ENCODE data around the gene KBTBD4. TPM values are rescaled to one million over a fixed set of nuclear protein-coding genes. Genes with fewer than 3 reads are reported as not detected.
"Not testable (repeated sequence)": the region's sequence is repeated elsewhere in the genome, so short reads cannot be mapped to it uniquely, and the experiment has no call there.

Gene KBTBD4
- total RNA-seq, 6 experiments from 2014 or later = 6.5 to 9.2 (median 7.3) TPM

DNA sequence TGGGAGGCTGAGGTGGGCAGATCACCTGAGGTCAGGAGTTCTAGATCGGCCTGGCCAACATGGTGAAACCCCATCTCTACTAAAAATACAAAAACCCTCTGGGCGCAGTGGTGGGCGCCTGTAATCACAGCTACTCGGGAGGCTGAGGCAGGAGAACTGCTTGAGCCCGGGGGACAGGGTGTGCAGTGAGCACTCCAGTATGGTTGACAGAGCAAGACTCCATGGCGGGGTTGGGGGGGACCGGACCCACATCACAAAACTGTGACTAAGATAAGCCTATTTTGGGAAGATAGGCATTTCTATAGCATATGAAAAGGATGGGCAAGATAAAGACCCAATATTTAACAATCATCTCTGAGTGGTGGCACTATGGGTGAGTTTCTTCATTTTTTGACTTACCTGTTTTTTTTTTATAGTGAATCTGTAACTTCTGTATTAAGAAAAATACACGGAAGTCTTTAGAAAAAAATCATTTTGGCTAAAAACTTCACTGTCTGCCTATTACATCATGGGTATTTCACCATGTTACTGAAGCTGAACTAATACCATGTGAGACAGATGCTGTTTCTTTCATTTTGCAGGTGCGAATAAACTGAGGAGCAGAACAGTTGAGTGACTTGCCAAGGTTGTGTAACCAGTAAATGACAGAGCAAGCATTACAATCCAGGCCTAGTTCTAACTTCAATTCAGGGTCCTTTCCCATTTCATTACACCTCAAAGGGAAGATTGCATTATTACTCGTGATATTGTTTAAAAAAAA is 28.3 kb downstream of the KBTBD4 start:
- no peak for TF ChIP-seq POLR2A (IDR thresholded peaks at IDR 0.05)
- TF ChIP-seq, protein P1, sequence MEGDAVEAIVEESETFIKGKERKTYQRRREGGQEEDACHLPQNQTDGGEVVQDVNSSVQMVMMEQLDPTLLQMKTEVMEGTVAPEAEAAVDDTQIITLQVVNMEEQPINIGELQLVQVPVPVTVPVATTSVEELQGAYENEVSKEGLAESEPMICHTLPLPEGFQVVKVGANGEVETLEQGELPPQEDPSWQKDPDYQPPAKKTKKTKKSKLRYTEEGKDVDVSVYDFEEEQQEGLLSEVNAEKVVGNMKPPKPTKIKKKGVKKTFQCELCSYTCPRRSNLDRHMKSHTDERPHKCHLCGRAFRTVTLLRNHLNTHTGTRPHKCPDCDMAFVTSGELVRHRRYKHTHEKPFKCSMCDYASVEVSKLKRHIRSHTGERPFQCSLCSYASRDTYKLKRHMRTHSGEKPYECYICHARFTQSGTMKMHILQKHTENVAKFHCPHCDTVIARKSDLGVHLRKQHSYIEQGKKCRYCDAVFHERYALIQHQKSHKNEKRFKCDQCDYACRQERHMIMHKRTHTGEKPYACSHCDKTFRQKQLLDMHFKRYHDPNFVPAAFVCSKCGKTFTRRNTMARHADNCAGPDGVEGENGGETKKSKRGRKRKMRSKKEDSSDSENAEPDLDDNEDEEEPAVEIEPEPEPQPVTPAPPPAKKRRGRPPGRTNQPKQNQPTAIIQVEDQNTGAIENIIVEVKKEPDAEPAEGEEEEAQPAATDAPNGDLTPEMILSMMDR (IDR thresholded peaks at IDR 0.05) = no peak
- peak overlapping the region; percentile 93 to 95 (median 93) for H3K27ac ChIP-seq
- H3K27me3 ChIP-seq = no peaks in the 10 kb centered on the region
- WGBS (ENCODE audit: insufficient coverage, low coverage, low lambda C conversion rate, missing lambda C conversion rate) = 71% methylated on average over 9 of the region's 10 CpGs
- peaks cover 0 to 47% (median 23%) of the 10 kb centered on the region in 4 donors for H3K4me1 ChIP-seq
- DNase-seq (no peak), ATAC-seq (peak; percentile 26 to 52 (median 39))
- no peaks in the 10 kb centered on the region for H3K9me3 ChIP-seq
- H3K4me3 ChIP-seq = peak overlapping the region in 2 of 3 donors; percentile 71 to 92
- intact Hi-C loops (cut with DNase I) = no loop called here
- H3K36me3 ChIP-seq = no peaks in the 10 kb centered on the region

DNA sequence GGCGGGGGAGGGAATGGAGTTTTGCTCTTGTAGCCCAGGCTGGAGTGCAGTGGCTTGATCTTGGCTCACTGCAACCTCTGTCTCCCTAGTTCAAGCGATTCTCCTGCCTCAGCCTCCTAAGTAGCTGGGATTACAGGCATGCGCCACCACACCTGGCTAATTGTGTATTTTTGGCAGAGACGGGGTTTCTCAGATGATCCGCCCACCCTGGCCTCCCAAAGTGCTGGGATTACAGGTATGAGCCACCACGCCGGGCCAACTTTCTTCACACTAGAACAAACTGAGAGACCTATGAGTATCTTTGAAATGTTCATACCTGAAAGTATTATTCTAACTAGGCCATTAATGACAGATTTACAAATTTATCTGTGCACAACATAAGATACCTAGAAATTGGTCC is 32.5 kb downstream of the KBTBD4 start:
- peak overlapping the region in 1 of 3 donors; percentile 87 for H3K27ac ChIP-seq
- intact Hi-C loops (cut with DNase I); H3K27me3 ChIP-seq; H3K4me3 ChIP-seq; H3K36me3 ChIP-seq; ATAC-seq; H3K9me3 ChIP-seq; DNase-seq: not testable (repeated sequence)
- WGBS (ENCODE audit: insufficient coverage, low coverage, low lambda C conversion rate, missing lambda C conversion rate) = 51% methylated on average over 2 of the region's 7 CpGs
- peaks cover 0 to 47% (median 20%) of the 10 kb centered on the region in 4 donors for H3K4me1 ChIP-seq

DNA sequence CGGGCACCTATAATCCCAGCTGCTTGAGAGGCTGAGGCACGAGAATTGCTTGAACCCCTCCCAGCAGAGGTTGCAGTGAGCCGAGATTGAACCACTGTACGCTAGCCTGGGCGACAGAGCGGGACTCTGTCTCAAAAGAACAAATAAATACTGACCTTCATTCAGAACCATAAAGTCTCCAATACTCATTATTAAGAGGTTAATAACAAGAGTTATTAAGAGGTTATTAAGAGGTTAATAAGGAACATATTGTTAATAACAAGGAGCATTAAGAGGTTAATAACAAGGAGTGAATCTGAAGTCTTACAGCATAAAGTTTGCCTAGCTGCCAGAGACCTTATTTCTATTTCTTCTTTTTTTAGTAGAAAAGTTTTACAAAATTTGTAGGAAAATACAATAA is 33.5 kb downstream of the KBTBD4 start:
- H3K9me3 ChIP-seq = no peaks in the 10 kb centered on the region
- WGBS (ENCODE audit: insufficient coverage, low coverage, low lambda C conversion rate, missing lambda C conversion rate) = 80% methylated on average over 2 of the region's 6 CpGs
- ATAC-seq = no peak
- no peaks in the 10 kb centered on the region for H3K36me3 ChIP-seq
- no peak overlapping the region for H3K27ac ChIP-seq
- no peak for DNase-seq
- intact Hi-C loops (cut with DNase I) = no loop called here
- TF ChIP-seq, protein P1 (IDR thresholded peaks at IDR 0.05) = no peak
- no peak for TF ChIP-seq POLR2A (IDR thresholded peaks at IDR 0.05)
- H3K27me3 ChIP-seq = no peaks in the 10 kb centered on the region
- H3K4me1 ChIP-seq = peaks cover 0 to 43% (median 15%) of the 10 kb centered on the region in 4 donors
- H3K4me3 ChIP-seq = no peak overlapping the region

DNA sequence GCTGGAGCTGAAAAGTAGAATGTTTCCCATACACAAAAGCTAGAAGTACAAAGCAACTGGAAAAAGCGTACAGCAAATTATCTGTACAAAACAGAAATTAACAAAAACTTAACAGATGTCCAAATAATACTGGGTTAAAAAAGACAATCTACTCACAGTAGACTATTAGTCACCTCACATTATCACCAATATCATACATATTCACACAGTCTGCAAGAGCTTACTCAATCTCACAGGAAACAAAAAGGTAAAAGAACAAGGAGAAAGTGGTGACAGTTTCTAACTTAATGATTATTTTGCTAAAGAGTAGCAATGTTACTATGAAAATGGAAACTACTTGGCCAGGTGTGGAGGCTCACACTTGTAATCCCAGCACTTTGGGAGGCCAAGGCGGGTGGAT is 37.7 kb downstream of the KBTBD4 start:
- Histone ChIP-seq H3K27ac (no peak overlapping the region), H3K36me3 (no peaks in the 10 kb centered on the region), H3K4me1 (peaks cover 0 to 34% (median 7%) of the 10 kb centered on the region in 4 donors), H3K4me3 (no peak overlapping the region), H3K9me3 (no peaks in the 10 kb centered on the region), H3K27me3 (no peaks in the 10 kb centered on the region)
- DNase-seq = no peak
- TF ChIP-seq POLR2A (IDR thresholded peaks at IDR 0.05) = no peak
- TF ChIP-seq, protein P1 (IDR thresholded peaks at IDR 0.05) = no peak
- ATAC-seq = no peak
- WGBS (ENCODE audit: insufficient coverage, low coverage, low lambda C conversion rate, missing lambda C conversion rate) = 86% methylated on average over 1 of the region's 2 CpGs
- intact Hi-C loops (cut with DNase I) = no loop called here

DNA sequence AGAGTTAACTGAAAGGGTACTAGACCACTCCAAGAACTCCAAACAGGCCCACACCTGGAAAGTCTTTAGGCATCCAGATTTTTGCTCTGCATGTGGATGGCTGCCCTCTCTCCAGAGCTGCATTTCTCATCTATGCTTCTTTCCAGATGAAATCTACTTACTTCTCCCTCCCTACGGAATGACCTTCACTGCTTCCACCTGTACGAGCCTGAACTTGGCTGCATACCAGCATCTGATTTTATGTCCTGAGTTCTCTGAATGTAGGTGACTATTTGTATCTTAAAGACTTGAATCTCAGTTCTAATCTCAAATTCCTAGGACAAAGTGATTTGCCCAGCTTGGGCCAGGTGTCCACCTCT is 39.1 kb downstream of the KBTBD4 start:
- intact Hi-C loops (cut with DNase I) = no loop called here
- H3K9me3 ChIP-seq = no peaks in the 10 kb centered on the region
- H3K4me1 ChIP-seq = peaks cover 0 to 34% (median 7%) of the 10 kb centered on the region in 4 donors
- H3K36me3 ChIP-seq = no peaks in the 10 kb centered on the region
- ATAC-seq (peak in 3 of 4 donors; percentile 40 to 65 (median 42)), DNase-seq (no peak)
- no peak overlapping the region for H3K4me3 ChIP-seq
- 9% methylated on average over 2 of the region's 2 CpGs for WGBS (ENCODE audit: insufficient coverage, low coverage, low lambda C conversion rate, missing lambda C conversion rate)
- no peak overlapping the region for H3K27ac ChIP-seq
- no peak for TF ChIP-seq POLR2A (IDR thresholded peaks at IDR 0.05)
- TF ChIP-seq, protein P1 (IDR thresholded peaks at IDR 0.05) = no peak
- no peaks in the 10 kb centered on the region for H3K27me3 ChIP-seq

Measured in right lobe of liver (tissue), 6 donors.